Spleen (tissue), 7 donors: ENCODE results near the gene OSGIN1.

Experiments
- CTCF ChIP-seq, 11 experiments: fragments of 200-600 bp in 7 of 11; fragments of 450-650 bp in 4 of 11; sonication (generic) in 4 of 11; IDR thresholded peaks in 8 of 11; conservative IDR thresholded peaks in 3 of 11; 1 replicate in 7 of 11; 2 replicates in 4 of 11; pipeline versions ENCODE4 v1.4.0 to v1.8.0; 2016 to 2021; ENCODE audit warnings: antibody characterized with exemption in 11 of 11, inconsistent platforms in 4 of 11, mild to moderate bottlenecking in 1 of 11
- POLR2A ChIP-seq, 3 donors: fragments of 450-650 bp; IDR thresholded peaks; one replicate each; pipeline ENCODE4 v1.5.1; 2017; ENCODE audit warnings: antibody characterized with exemption in 3 of 3, mild to moderate bottlenecking in 1 of 3
- POLR2AphosphoS5 ChIP-seq, 3 donors: sonication (generic); formaldehyde crosslinking; IDR thresholded peaks; one replicate each; pipeline ENCODE4 v1.5.1; 2017; ENCODE audit warnings: antibody characterized with exemption in 3 of 3
- donor health status: DM: no; HTN: no; CAD: no; lungs with moderate emphysema.
- donor health status: DM: no; HTN: no; CAD: no.
- donor health status: DM: no; HTN: no; CAD: no.

- TF ChIP-seq CTCF (IDR thresholded peaks at IDR 0.05 in 8 of 11, conservative IDR thresholded peaks at IDR 0.05 in 3 of 11) (no peak), POLR2AphosphoS5 (IDR thresholded peaks at IDR 0.05) (no peak), POLR2A (IDR thresholded peaks at IDR 0.05) (no peak)
Observed at GRCh38 chr16:83923581-83924365, 29.3 kb upstream of the OSGIN1 start.
